ENCODE measurements around the gene CMPK2. TPM values are rescaled to one million over a fixed set of nuclear protein-coding genes. Genes with fewer than 3 reads are reported as not detected.

The CMPK2 gene
- total and polyA plus RNA-seq, 10 of the 15 experiments (the other 5 are each of a cell fraction or from before 2014, with no cell fraction given): 0.50 to 5.6 (median 3.2) TPM

DNA sequence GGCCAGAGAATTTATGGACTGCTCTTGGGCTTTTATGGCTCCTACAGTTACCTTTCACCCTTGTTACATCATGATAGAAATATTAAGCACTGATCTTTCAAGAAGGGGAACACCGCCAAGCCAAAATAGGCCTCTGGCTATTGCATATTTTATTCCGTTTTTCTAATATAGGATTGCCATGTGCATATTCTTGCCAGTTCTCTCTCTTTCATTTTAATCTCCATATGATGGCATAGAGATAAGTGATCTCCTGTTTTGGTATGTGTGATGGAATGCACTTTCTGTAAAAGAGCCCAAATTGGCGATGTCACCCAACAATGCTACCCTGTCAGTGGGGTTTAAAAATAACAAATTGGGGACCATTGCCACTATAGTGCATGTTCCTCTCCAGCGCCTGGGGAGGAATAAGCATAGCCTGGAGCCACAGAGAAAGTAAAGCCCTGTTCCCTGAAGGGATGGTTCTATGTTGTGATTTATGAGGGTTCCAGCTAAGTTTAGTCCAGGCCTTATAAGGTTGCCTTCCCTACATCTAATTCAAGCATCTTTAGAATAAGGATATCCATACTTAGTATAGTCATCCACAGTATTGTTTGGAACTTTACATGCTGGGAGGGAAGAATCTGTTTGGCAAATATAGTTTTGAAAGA, 26.9 kb downstream of the CMPK2 start:
- 80% methylated on average over 4 of the region's 4 CpGs for WGBS (ENCODE audit: insufficient coverage, insufficient replicate concordance, low lambda C conversion rate, missing lambda C conversion rate)
- Histone ChIP-seq H3K9ac (ENCODE audit: control insufficient read depth, insufficient read depth, low read length) (no peak overlapping the region), H3K27me3 (replicated peaks in 1 of 2; ENCODE audit: control insufficient read depth in 2 of 2, insufficient read depth in 2 of 2, low read length in 1 of 2) (no peaks in the 10 kb centered on the region), H3K27ac (ENCODE audit: control insufficient read depth, insufficient read depth) (no peak overlapping the region), H4K20me1 (ENCODE audit: control insufficient read depth, insufficient read depth) (no peaks in the 10 kb centered on the region), H3K4me1 (ENCODE audit: control insufficient read depth, insufficient read depth, low read length) (no peaks in the 10 kb centered on the region), H3K36me3 (ENCODE audit: control insufficient read depth in 2 of 2, insufficient read depth in 2 of 2, low read length in 1 of 2) (no peaks in the 10 kb centered on the region), H3K4me3 (no peak overlapping the region), H3K4me2 (ENCODE audit: control insufficient read depth, insufficient read depth) (no peak overlapping the region), H3K9me3 (replicated peaks; ENCODE audit: control insufficient read depth, insufficient read depth, low read length) (peaks cover 3% of the 10 kb centered on the region; the same call in 2 of the 3 replicates), H3K79me2 (ENCODE audit: control insufficient read depth, insufficient read depth, low read length) (no peaks in the 10 kb centered on the region), H2AFZ (ENCODE audit: control insufficient read depth, low read depth, low read length) (no peak overlapping the region)
- no peak for TF ChIP-seq CBX3 (IDR thresholded peaks at IDR 0.05; ENCODE audit: borderline replicate concordance, low read depth)
- no peak for TF ChIP-seq MEF2A (IDR thresholded peaks at IDR 0.05; ENCODE audit: insufficient read depth, low read depth, low read length)
- TF ChIP-seq SIX5 (IDR thresholded peaks at IDR 0.05; ENCODE audit: low read depth, low read length, severe bottlenecking): no peak
- TF ChIP-seq, protein P1, sequence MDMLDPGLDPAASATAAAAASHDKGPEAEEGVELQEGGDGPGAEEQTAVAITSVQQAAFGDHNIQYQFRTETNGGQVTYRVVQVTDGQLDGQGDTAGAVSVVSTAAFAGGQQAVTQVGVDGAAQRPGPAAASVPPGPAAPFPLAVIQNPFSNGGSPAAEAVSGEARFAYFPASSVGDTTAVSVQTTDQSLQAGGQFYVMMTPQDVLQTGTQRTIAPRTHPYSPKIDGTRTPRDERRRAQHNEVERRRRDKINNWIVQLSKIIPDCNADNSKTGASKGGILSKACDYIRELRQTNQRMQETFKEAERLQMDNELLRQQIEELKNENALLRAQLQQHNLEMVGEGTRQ (IDR thresholded peaks at IDR 0.05; ENCODE audit: borderline replicate concordance, low read depth, low read length): no peak
- TF ChIP-seq, protein P2, sequence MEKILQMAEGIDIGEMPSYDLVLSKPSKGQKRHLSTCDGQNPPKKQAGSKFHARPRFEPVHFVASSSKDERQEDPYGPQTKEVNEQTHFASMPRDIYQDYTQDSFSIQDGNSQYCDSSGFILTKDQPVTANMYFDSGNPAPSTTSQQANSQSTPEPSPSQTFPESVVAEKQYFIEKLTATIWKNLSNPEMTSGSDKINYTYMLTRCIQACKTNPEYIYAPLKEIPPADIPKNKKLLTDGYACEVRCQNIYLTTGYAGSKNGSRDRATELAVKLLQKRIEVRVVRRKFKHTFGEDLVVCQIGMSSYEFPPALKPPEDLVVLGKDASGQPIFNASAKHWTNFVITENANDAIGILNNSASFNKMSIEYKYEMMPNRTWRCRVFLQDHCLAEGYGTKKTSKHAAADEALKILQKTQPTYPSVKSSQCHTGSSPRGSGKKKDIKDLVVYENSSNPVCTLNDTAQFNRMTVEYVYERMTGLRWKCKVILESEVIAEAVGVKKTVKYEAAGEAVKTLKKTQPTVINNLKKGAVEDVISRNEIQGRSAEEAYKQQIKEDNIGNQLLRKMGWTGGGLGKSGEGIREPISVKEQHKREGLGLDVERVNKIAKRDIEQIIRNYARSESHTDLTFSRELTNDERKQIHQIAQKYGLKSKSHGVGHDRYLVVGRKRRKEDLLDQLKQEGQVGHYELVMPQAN (conservative IDR thresholded peaks at IDR 0.05): no peak
- TF ChIP-seq, protein P3, sequence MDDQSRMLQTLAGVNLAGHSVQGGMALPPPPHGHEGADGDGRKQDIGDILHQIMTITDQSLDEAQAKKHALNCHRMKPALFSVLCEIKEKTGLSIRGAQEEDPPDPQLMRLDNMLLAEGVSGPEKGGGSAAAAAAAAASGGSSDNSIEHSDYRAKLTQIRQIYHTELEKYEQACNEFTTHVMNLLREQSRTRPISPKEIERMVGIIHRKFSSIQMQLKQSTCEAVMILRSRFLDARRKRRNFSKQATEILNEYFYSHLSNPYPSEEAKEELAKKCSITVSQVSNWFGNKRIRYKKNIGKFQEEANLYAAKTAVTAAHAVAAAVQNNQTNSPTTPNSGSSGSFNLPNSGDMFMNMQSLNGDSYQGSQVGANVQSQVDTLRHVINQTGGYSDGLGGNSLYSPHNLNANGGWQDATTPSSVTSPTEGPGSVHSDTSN (IDR thresholded peaks at IDR 0.05; ENCODE audit: insufficient replicate concordance, low read depth, low read length): no peak
- TF ChIP-seq CEBPB (IDR thresholded peaks at IDR 0.05; ENCODE audit: borderline replicate concordance in 1 of 2, low read depth in 2 of 2, low read length in 2 of 2): no peak
- no peak for DNase-seq (ENCODE audit: low read depth, low spot score)
- intact Hi-C loops (cut with micrococcal nuclease; ENCODE audit: unreplicated experiment) (no loop called here), in situ Hi-C loops (cut with MboI) (no loop called here)
- RAD21 ChIA-PET (ENCODE audit: unreplicated experiment): no interaction called here
- BruUV-seq (replicated peaks): no TSS peak
- FAIRE-seq: no peak
- POLR2A ChIA-PET: no interaction called here
- no peak for ATAC-seq
- SMC1A ChIA-PET (ENCODE audit: uncharacterized antibody, unreplicated experiment): no interaction called here
- CTCF ChIA-PET: no interaction called here

Measured in GM12878 (cell line).